Activated CD4-positive, alpha-beta T cell treated with anti-CD3 and anti-CD28 coated beads for 24 hours (primary cell): ENCODE results near the gene ECPAS.
"Not testable (repeated sequence)": the region's sequence is repeated elsewhere in the genome, so short reads cannot be mapped to it uniquely, and the experiment has no call there.

Experiments used
- DNase-seq, 2 donors: peaks; one replicate each; pipeline ENCODE4 v3.0.0-alpha.2; 2020; ENCODE audit warnings: low read depth in 2 of 2

Gene ECPAS

GRCh38 chr9:111477677-111478076, 6.5 kb downstream of the ECPAS start:
- DNase-seq: no peak

DNA sequence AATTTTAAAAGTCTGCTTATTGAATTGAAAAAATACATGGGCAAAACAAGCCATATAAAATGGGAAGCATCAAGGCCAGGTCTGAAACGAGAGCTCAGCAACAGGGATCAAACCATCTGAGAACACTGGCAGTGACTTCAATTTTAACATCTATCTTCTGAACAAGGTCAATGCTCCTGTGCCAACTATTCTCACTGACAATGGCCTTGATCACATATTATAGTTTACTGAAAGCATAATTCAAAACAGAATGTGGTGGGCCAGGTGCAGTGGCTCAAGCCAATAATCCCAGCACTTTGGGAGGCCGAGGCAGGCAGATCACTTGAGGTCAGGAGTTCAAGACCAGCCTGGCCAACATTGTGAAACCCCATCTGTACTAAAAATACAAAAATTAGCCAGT, 9.0 kb downstream of the ECPAS start:
- no peak for DNase-seq

- no peak for DNase-seq
These were observed 9.8 kb downstream of the ECPAS start for GRCh38 chr9:111474385-111474784.

DNA sequence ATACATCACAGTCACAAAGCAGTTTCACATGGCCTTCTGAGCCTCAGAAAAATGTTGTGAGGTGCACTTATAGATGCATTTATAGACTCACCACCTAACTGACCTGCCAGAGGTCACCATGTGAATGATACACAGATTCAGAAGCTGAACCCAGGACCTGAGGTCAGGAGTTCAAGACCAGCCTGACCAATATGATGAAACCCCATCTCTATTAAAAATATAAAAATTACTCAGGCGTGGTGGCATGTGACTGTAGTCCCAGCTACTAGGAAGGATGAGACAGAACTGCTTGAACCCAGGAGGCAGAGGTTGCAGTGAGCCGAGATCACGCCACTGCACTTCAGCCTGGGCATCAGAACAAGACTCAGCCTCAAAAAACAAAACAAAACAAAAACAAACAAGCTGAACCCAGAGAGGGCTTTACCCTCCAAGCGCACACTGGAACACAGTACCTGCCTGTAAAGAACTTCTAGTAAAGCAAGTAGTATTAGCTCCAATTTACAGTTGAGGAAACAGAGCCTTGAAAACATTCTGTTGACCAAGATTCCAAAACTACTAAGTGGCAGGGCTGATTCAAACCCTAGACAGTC, 16.3 kb downstream of the ECPAS start:
- DNase-seq: no peak

- no peak for DNase-seq
These were observed 21.1 kb downstream of the ECPAS start for GRCh38 chr9:111463048-111463447.

DNA sequence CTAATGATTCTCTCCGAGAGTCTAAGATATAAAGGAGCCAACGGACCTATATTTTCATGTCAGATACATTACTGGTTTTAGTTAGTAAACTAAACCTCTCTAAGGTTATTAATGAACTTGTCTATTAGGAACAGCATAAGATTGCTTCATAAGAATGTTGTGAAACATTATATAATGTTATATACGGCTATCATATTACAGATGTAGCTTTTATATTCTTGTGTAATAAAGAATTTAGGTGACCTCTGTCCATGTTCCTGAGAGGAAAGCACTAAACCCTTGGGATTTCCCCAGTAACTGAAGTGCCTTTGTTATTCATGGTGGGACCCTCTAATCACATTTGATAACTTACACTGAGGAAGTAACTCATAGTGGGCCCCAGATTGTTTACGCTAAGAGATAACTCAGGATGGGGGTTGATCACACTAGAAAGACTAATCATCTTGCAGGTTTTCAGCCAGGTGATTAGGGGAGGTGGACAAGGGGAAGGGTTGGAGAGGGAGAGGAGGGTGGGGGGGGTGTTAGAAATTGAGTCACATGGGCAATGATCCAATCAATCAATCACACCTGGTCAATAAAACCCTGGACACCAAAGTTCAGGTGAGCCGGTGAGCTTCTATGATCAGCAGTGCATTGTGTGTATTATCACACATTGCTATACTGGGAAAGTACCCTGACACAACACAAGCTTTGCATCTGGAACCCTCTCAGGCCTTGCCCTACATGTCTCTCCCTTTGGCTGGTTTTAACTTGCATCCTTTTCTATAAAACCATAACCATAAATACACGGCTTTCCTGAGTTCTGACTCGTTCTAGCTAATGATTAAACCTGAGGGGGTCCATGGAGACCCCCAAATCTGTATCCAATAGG, 25.8 kb downstream of the ECPAS start:
- no peak for DNase-seq

- DNase-seq: no peak
These were observed 27.7 kb downstream of the ECPAS start for GRCh38 chr9:111456529-111456928.

- DNase-seq: no peak
These were observed 28.5 kb downstream of the ECPAS start for GRCh38 chr9:111455638-111456037.

GRCh38 chr9:111454751-111455150, 29.4 kb downstream of the ECPAS start:
- DNase-seq: no peak

DNA sequence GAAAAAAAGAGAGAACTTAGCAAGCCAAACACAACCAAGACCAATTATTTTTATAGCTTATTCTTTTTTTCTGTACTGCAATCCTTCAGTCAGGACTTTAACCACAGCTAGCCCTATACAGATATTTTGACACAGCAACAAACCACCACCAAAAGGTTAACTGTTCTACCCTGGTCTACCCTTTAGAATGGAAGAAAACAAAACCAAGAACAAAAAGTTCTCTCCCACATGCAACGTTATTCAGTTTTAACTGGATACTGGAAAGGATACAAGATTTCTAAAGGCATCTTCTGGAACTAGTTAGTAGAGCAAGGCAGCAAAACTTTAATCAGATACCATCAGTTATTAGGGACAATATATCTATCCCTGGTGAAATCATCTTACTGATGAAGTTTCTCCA, 32.6 kb downstream of the ECPAS start:
- DNase-seq: no peak

DNA sequence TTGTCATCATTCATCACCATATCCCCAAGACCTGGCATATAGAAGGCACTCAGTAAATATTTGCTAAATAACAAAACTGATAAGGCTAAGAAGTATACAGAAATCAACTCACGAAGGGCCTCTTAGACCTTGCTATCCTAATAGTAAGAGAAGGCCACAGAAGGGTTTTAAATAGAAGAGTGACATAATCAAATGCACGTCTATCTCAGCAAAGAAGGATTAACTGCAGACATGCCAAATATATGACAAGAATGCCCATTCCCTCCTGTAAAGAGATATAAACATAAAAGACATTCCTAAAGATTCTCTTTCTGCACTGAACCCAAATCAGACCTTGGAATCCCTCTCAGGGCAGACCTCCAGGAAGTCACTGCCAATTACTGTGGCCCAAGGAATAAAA, 34.1 kb downstream of the ECPAS start:
- no peak for DNase-seq

DNA sequence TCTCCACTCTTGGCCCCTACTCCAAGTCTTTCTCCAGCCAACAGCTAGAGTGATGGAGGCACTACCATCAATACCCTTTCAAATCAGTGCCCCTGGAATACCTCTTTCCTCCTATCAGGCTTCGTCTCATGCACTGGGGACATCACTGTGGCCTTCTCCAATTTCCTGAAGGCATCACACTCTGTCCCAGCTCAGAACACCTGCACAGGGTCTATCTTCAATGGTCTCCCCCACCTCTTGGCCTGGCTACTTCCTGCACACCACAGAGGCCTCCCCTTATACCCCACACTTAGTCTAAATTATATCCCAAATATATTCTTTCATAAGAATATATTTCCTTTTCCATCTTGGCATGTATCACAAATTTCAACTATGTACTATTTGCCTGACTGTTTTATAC, 34.5 kb downstream of the ECPAS start:
- DNase-seq: no peak

GRCh38 chr9:111445799-111446198, 38.4 kb downstream of the ECPAS start:
- not testable (repeated sequence) for DNase-seq

- DNase-seq: no peak
These were observed 40.7 kb downstream of the ECPAS start for GRCh38 chr9:111443454-111443853.

- no peak for DNase-seq
These were observed 41.7 kb downstream of the ECPAS start for GRCh38 chr9:111442360-111443027.

- DNase-seq: no peak
These were observed 44.0 kb downstream of the ECPAS start for GRCh38 chr9:111440226-111440625.

DNA sequence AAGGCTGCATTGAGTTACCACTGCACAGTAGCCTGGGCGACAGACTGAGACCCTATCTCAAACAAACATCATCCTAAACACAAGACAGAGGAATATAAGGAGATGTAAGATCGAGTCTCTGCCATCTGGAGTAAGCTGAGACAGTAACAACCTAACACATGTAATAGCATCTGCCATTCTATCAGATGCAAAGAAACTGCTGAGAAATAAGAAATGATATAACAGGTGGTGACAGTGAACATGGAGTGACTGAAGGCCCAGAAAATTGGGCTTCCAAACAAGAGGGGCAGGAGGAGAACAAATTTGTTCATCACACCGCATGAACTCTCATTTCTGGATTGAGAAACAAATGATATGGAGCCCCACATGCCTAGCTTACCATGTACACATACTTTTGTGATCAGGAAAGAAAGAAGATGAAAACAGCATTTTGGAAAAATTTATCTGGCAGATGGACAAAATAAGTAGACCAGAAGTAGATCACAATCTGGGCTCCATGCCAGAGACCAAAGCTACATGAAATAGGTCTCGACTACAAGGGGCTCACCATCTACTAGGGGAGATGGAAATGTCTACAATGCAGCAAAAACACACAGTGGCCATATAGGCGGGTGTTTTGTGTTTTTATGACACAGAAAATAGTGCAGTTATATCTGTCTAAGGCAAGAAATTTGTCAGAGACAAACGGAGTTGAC, 45.5 kb downstream of the ECPAS start:
- no peak for DNase-seq

GRCh38 chr9:111436571-111436970, 47.6 kb downstream of the ECPAS start:
- DNase-seq: no peak

DNA sequence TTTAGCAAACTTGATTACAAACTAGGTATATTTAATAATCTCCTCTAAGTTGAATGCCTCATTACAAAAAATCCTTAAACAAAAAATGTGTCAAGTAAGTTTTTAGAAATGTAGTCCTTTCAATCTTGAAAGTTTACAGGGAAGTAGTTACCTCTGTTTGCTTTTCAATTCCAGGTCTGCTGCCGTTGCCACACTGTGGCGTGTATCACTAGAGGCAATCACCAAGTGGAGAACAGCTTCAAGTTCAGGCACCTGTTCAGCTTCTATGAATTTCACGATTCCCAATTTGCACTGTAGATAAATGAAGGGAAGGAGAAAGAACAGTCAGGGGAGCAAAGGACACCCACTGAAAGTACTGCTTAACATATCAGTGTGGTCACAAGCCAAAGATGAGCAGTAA, 51.1 kb downstream of the ECPAS start:
- DNase-seq: no peak

DNA sequence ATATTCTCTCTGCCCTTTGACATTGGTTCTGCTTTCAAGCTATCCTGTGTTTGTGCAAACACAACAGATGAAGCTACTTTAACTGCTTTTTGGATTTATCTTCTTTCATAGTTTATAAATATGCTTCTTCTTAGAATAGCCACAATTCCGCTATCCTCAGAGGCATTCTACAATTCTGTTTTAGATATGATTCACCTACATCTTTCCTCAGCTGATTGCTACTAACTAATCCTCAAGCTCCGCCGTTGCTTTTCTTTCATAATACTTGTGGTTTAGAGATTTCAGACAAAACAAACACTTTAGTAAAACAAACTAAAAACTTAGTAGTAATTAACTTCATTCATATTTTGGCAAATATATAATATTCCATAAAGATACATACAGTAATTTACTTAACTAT, 52.5 kb downstream of the ECPAS start:
- no peak for DNase-seq

GRCh38 chr9:111429175-111429574, 55.0 kb downstream of the ECPAS start:
- no peak for DNase-seq

- no peak for DNase-seq
These were observed 57.0 kb downstream of the ECPAS start for GRCh38 chr9:111427186-111427585.
